ENCODE measurements around the gene CLCNKA.

Gene CLCNKA

DNA sequence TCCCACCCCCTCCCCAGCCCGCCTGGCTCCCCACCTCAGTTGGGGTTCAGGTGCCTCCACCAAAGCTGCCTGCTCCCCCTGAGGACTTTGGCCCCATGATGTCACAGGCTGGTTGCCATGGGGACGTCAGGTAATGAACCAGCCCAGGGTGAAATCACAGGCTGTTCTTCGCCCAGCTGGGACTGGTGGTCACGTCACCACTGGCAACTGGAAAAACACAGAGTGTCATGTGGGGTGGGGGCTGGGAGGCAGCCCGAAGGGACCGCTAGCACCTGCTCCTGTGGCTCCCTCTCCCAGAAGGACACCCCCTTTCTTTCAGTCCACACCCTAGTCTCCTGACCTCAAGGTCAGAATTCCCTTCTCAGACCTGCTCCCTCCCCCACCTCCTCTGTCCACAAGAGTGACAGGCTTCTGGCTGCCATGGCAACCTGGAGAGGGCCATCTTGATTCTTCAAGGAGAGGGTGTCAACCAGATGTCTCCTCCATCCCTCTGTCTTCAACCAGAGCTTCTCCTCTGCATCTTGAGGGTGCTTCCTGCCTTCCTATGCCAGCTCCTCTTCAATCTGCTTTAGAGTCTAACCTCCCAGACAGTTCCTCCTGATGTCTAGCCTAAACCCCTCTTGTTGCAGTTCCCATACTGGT, 45.4 kb downstream of the CLCNKA start:
- H3K27ac ChIP-seq, result no peak overlapping the region
- TF ChIP-seq ZFX (IDR thresholded peaks at IDR 0.05), result no peak
- no peak for TF ChIP-seq CTCF (conservative IDR thresholded peaks at IDR 0.05)

DNA sequence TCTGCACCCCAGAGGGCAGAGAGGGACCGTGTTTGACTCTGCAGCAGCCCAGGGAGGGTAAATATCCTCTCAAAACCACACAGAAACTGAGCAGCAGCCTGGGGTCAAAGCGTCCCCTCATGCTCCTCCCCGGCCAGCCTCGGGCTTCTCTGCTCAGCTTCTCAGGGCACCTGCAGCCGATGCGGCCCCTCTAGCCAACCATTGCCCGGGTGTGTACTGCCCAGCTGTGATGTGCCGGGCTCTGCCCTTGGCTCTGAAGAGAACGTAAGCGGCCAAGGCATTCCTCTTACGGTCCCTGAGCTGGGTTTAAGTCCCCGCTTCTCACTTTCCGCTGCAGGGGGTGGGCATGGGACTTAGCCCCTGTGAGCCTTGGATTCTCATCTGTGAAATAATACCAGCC, 46.1 kb downstream of the CLCNKA start:
- 0 out of 2 replicates have a peak overlapping the region, but pooled peaks have one; percentile 1 for H3K27ac ChIP-seq
- TF ChIP-seq CTCF (conservative IDR thresholded peaks at IDR 0.05), result no peak
- no peak for TF ChIP-seq ZFX (IDR thresholded peaks at IDR 0.05)

GRCh38 chr1:16068356-16069270, 46.8 kb downstream of the CLCNKA start:
- 0 out of 2 replicates have a peak overlapping the region, but pooled peaks have one; percentile 1 for H3K27ac ChIP-seq
- no peak for TF ChIP-seq ZFX (IDR thresholded peaks at IDR 0.05)
- no peak for TF ChIP-seq CTCF (conservative IDR thresholded peaks at IDR 0.05)

DNA sequence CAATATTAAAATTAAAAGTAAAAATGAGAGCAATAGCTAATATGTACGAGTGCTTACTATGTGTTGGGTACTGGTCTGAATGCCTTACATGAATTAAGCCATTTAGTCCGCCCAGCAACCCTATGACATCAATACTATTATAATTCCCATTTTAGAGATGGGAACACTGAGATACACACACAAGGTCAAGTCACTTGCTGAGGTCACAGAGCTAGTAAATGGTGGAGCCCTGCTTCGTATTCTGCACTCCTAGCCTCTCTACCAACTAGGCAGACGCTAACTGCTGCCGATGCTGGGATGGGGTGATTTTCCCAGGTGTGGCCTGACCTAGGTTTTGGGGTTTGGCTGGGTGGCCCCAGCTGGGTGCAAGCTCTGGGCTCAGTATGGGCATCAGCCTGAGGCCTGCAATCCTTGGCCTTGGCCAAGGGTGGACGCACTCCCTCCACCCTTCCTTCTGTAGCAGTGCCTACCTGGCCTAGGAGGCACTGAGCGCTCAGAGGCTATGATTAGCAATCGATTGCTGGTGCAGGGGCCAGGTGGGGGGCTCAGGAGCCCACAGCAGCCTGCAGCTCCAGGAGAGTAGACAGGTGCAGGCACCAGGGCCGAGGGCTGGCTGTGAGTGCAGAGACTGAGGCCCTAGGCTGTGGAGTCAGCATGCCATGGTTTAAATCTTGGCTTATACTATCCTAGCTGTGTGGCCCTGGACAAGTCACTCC, 49.0 kb downstream of the CLCNKA start:
- no peak for TF ChIP-seq CTCF (conservative IDR thresholded peaks at IDR 0.05)
- H3K27ac ChIP-seq, result no peak overlapping the region

GRCh38 chr1:16071614-16072013, 49.8 kb downstream of the CLCNKA start:
- no peak overlapping the region for H3K27ac ChIP-seq
- TF ChIP-seq CTCF (conservative IDR thresholded peaks at IDR 0.05), result no peak
- no peak for TF ChIP-seq ZFX (IDR thresholded peaks at IDR 0.05)

GRCh38 chr1:16072095-16072494, 50.3 kb downstream of the CLCNKA start:
- no peak overlapping the region for H3K27ac ChIP-seq
- TF ChIP-seq ZFX (IDR thresholded peaks at IDR 0.05) (no peak), CTCF (conservative IDR thresholded peaks at IDR 0.05) (no peak)

Data from C4-2B (cell line).